Measurements from ENCODE around the gene AMZ1.

- TF ChIP-seq CTCF (IDR thresholded peaks at IDR 0.05): no peak
- no peak for TF ChIP-seq POLR2A (IDR thresholded peaks at IDR 0.05)
Observed at GRCh38 chr7:2734084-2734686, 46.2 kb downstream of the AMZ1 start.

Measured in lower leg skin (tissue), 3 donors.